ENCODE results near the gene FAM43B. TPM values are rescaled to one million over a fixed set of nuclear protein-coding genes. Genes with fewer than 3 reads are reported as not detected.

Gene FAM43B
- polyA plus RNA-seq, 3 donors = not detected

- Histone ChIP-seq H3K9me3 (replicated peaks in 1 of 2; ENCODE audit: control insufficient read depth in 1 of 2, insufficient read depth in 1 of 2, low read length in 2 of 2) (no peaks in the 10 kb centered on the region), H3K79me2 (ENCODE audit: insufficient read depth, low read length) (no peaks in the 10 kb centered on the region), H4K20me1 (ENCODE audit: insufficient read depth, low read length) (no peaks in the 10 kb centered on the region), H3K27ac (ENCODE audit: low read depth in 1 of 2, low read length in 2 of 2) (no peak overlapping the region), H2AFZ (ENCODE audit: insufficient read depth, low read depth, low read length, poor library complexity, severe bottlenecking) (no peak overlapping the region), H3K4me1 (ENCODE audit: control insufficient read depth in 1 of 2, insufficient read depth in 2 of 2, low read length in 2 of 2) (no peaks in the 10 kb centered on the region), H3K4me2 (replicated peaks; ENCODE audit: extremely low read depth, low read length, poor library complexity, severe bottlenecking) (no peak overlapping the region), H3K27me3 (ENCODE audit: control insufficient read depth in 2 of 2, insufficient read depth in 2 of 2, low read length in 2 of 2) (peaks cover 9 to 10% of the 10 kb centered on the region in 2 donors), H3K4me3 (replicated peaks in 1 of 3; ENCODE audit: low read depth in 2 of 3, low read length in 3 of 3) (no peak overlapping the region), H3K36me3 (replicated peaks in 1 of 2; ENCODE audit: control insufficient read depth in 1 of 2, insufficient read depth in 2 of 2, low read length in 2 of 2) (no peaks in the 10 kb centered on the region), H3K9ac (ENCODE audit: insufficient read depth, low read length, poor library complexity, severe bottlenecking) (no peak overlapping the region)
- no peak for TF ChIP-seq CTCF (IDR thresholded peaks at IDR 0.05)
- Mint-ChIP-seq H3K4me3 (peak overlapping the region in 1 of 2 donors; percentile 10), H3K4me1 (no peaks in the 10 kb centered on the region), H3K36me3 (no peaks in the 10 kb centered on the region), H3K9me3 (no peaks in the 10 kb centered on the region), H3K27me3 (ENCODE audit: low read depth in 3 of 3) (peaks cover 19 to 36% (median 19%) of the 10 kb centered on the region in 3 donors), H3K27ac (no peak overlapping the region)
- 90% methylated on average over 8 of the region's 12 CpGs for WGBS (ENCODE audit: insufficient coverage)
- intact Hi-C loops (cut with micrococcal nuclease) = no loop called here
- DNase-seq = no peak
These were observed 17.5 kb upstream of the FAM43B start for GRCh38 chr1:20534659-20535417.

- Mint-ChIP-seq H3K4me3 (no peak overlapping the region), H3K9me3 (no peaks in the 10 kb centered on the region)
These were observed 14.1 kb upstream of the FAM43B start for GRCh38 chr1:20538227-20538626.

More at GRCh38 chr1:20538227-20538626, 14.1 kb upstream of the FAM43B start:
- no peak for TF ChIP-seq CTCF (IDR thresholded peaks at IDR 0.05)
- Histone ChIP-seq H3K27me3 (ENCODE audit: control insufficient read depth in 2 of 2, insufficient read depth in 2 of 2, low read length in 2 of 2) (peaks cover 0 to 6% of the 10 kb centered on the region in 2 donors), H2AFZ (ENCODE audit: insufficient read depth, low read depth, low read length, poor library complexity, severe bottlenecking) (no peak overlapping the region), H3K4me1 (ENCODE audit: control insufficient read depth in 1 of 2, insufficient read depth in 2 of 2, low read length in 2 of 2) (no peaks in the 10 kb centered on the region), H3K4me3 (replicated peaks in 1 of 3; ENCODE audit: low read depth in 2 of 3, low read length in 3 of 3) (no peak overlapping the region), H3K9me3 (replicated peaks in 1 of 2; ENCODE audit: control insufficient read depth in 1 of 2, insufficient read depth in 1 of 2, low read length in 2 of 2) (no peaks in the 10 kb centered on the region), H3K9ac (ENCODE audit: insufficient read depth, low read length, poor library complexity, severe bottlenecking) (no peak overlapping the region), H3K79me2 (ENCODE audit: insufficient read depth, low read length) (no peaks in the 10 kb centered on the region), H3K4me2 (replicated peaks; ENCODE audit: extremely low read depth, low read length, poor library complexity, severe bottlenecking) (no peak overlapping the region), H3K36me3 (replicated peaks in 1 of 2; ENCODE audit: control insufficient read depth in 1 of 2, insufficient read depth in 2 of 2, low read length in 2 of 2) (no peaks in the 10 kb centered on the region), H4K20me1 (ENCODE audit: insufficient read depth, low read length) (no peaks in the 10 kb centered on the region), H3K27ac (ENCODE audit: low read depth in 1 of 2, low read length in 2 of 2) (no peak overlapping the region)
- Mint-ChIP-seq H3K4me1 (no peaks in the 10 kb centered on the region), H3K36me3 (no peaks in the 10 kb centered on the region), H3K27me3 (ENCODE audit: low read depth in 3 of 3) (peaks cover 21 to 34% (median 34%) of the 10 kb centered on the region in 3 donors), H3K27ac (no peak overlapping the region)
- intact Hi-C loops (cut with micrococcal nuclease) = no loop called here
- WGBS (ENCODE audit: insufficient coverage) = 46% methylated on average over 2 of the region's 2 CpGs
- no peak for DNase-seq
